Fibroblast of lung (primary cell): ENCODE results near the gene RANBP3L. TPM values are rescaled to one million over a fixed set of nuclear protein-coding genes. Genes with fewer than 3 reads are reported as not detected.

Experiments used
- DNase-seq, 2 donors: peaks; one replicate each; pipeline versions ENCODE4 v3.0.0 to v3.0.0-alpha.2; 2010; ENCODE audit warnings: low read depth in 2 of 2
- H2AFZ ChIP-seq: 2 replicates; pipeline ENCODE4 v1.5.1; 2012; ENCODE audit warnings: low read length, control low read depth, inconsistent platforms
- H3K27ac ChIP-seq: 2 replicates; pipeline ENCODE4 v1.5.1; 2011; ENCODE audit warnings: low read length, control low read depth; ENCODE audit not compliant: insufficient read depth
- H3K27me3 ChIP-seq: 2 replicates; pipeline ENCODE4 v1.5.1; 2011; ENCODE audit warnings: mild to moderate bottlenecking, low read length; ENCODE audit not compliant: control insufficient read depth, insufficient read depth
- H3K36me3 ChIP-seq: 2 replicates; pipeline ENCODE4 v1.5.1; 2011; ENCODE audit warnings: low read length; ENCODE audit not compliant: control insufficient read depth, insufficient read depth
- H3K4me1 ChIP-seq: 2 replicates; pipeline ENCODE4 v1.5.1; 2011; ENCODE audit warnings: low read length; ENCODE audit not compliant: control insufficient read depth, insufficient read depth; ENCODE audit errors: extremely low read depth
- H3K4me2 ChIP-seq: 2 replicates; pipeline ENCODE4 v1.5.1; 2011; ENCODE audit warnings: low read length, control low read depth; ENCODE audit not compliant: insufficient read depth; ENCODE audit errors: extremely low read depth
- H3K4me3 ChIP-seq, 4 experiments: fragments of 200-600 bp in 1 of 4; sonication (generic) in 1 of 4; replicated peaks in 1 of 4; 2 replicates each; pipeline ENCODE4 v1.5.1; 2011 to 2016; ENCODE audit warnings: low read length in 4 of 4, low read depth in 3 of 4, mild to moderate bottlenecking in 3 of 4, control low read depth in 2 of 4, inconsistent platforms in 1 of 4, mixed read lengths in 1 of 4; ENCODE audit not compliant: insufficient read depth in 1 of 4; ENCODE audit errors: control extremely low read depth in 1 of 4
- H3K79me2 ChIP-seq: 2 replicates; pipeline ENCODE4 v1.5.1; 2012; ENCODE audit warnings: mild to moderate bottlenecking, low read length, inconsistent platforms; ENCODE audit not compliant: control insufficient read depth, insufficient read depth
- H3K9ac ChIP-seq: 2 replicates; pipeline ENCODE4 v1.5.1; 2011; ENCODE audit warnings: mild to moderate bottlenecking, low read length, control low read depth; ENCODE audit not compliant: insufficient read depth
- H3K9me3 ChIP-seq: 2 replicates; pipeline ENCODE4 v1.5.1; 2012; ENCODE audit warnings: low read depth, low read length; ENCODE audit not compliant: control insufficient read depth, insufficient read depth
- H4K20me1 ChIP-seq: 2 replicates; pipeline ENCODE4 v1.5.1; 2011; ENCODE audit warnings: low read length; ENCODE audit not compliant: control insufficient read depth, insufficient read depth; ENCODE audit errors: extremely low read depth
- CTCF ChIP-seq, 2 donors: IDR thresholded peaks in 1 of 2; conservative IDR thresholded peaks in 1 of 2; 1 replicate in 1 of 2; 2 replicates in 1 of 2; pipeline ENCODE4 v1.5.1; 2011 to 2012; ENCODE audit warnings: low read length in 2 of 2, control low read depth in 1 of 2, inconsistent platforms in 1 of 2, low read depth in 1 of 2, mild to moderate bottlenecking in 1 of 2
- EZH2 ChIP-seq: IDR thresholded peaks from 2 replicates; pipeline ENCODE4 v1.5.1; 2012; ENCODE audit warnings: low read length, control low read depth, mild to moderate bottlenecking; ENCODE audit errors: missing control alignments
- polyA plus RNA-seq, 2 donors: library from polyadenylated mRNA; depleted of rRNA in 1 of 2; stranded (reverse) in 1 of 2; unstranded in 1 of 2; fragments of >200 nt; gene quantifications; 2 replicates each; pipeline ENCODE4 v1.2.1, GENCODE V29; 2011 to 2012; ENCODE audit warnings: missing spikeins in 1 of 2
- total RNA-seq: library from RNA; depleted of rRNA; stranded (reverse); fragments of >200 nt; gene quantifications from 2 replicates; pipeline ENCODE4 v1.2.1, GENCODE V29; 2014

RANBP3L gene
- total and polyA plus RNA-seq, 2 donors (not counting 1 experiment from before 2014, with no cell fraction given), result 0.09 TPM; not detected in 1

- Histone ChIP-seq H4K20me1 (no peaks in the 10 kb centered on the region), H3K27ac (peak overlapping the region; percentile 47), H3K9ac (no peak overlapping the region), H3K36me3 (no peaks in the 10 kb centered on the region), H3K79me2 (no peaks in the 10 kb centered on the region), H3K27me3 (no peaks in the 10 kb centered on the region), H3K9me3 (no peaks in the 10 kb centered on the region), H3K4me3 (no peak overlapping the region), H3K4me1 (no peaks in the 10 kb centered on the region), H2AFZ (no peak overlapping the region), H3K4me2 (peak overlapping the region; percentile 8)
- TF ChIP-seq CTCF (conservative IDR thresholded peaks at IDR 0.05 in 1 of 2, IDR thresholded peaks at IDR 0.05 in 1 of 2; ENCODE audit: low read depth in 1 of 2, low read length in 2 of 2) (no peak), EZH2 (no peak)
- DNase-seq, result peak; percentile 27 to 53
Observed at GRCh38 chr5:36209664-36210063, 92.0 kb downstream of the RANBP3L start.

- Histone ChIP-seq H3K9me3 (no peaks in the 10 kb centered on the region), H3K27ac (no peak overlapping the region), H3K79me2 (no peaks in the 10 kb centered on the region), H3K4me2 (no peak overlapping the region), H3K4me3 (no peak overlapping the region), H3K36me3 (no peaks in the 10 kb centered on the region), H4K20me1 (no peaks in the 10 kb centered on the region), H2AFZ (no peak overlapping the region), H3K27me3 (no peaks in the 10 kb centered on the region), H3K4me1 (no peaks in the 10 kb centered on the region), H3K9ac (no peak overlapping the region)
- DNase-seq, result no peak
- no peak for TF ChIP-seq CTCF (conservative IDR thresholded peaks at IDR 0.05 in 1 of 2, IDR thresholded peaks at IDR 0.05 in 1 of 2; ENCODE audit: low read depth in 1 of 2, low read length in 2 of 2)
- TF ChIP-seq EZH2, result no peak
Observed at GRCh38 chr5:36208786-36209185, 92.9 kb downstream of the RANBP3L start.

GRCh38 chr5:36206913-36207312 lies 94.8 kb downstream of the RANBP3L start:
- peak in 1 of 2 donors; percentile 20 for DNase-seq
- Histone ChIP-seq H2AFZ (no peak overlapping the region), H3K4me3 (no peak overlapping the region), H3K4me2 (no peak overlapping the region), H3K27ac (no peak overlapping the region), H3K79me2 (no peaks in the 10 kb centered on the region), H3K9me3 (no peaks in the 10 kb centered on the region), H3K4me1 (peaks cover 3% of the 10 kb centered on the region), H3K9ac (no peak overlapping the region), H3K36me3 (no peaks in the 10 kb centered on the region), H4K20me1 (no peaks in the 10 kb centered on the region), H3K27me3 (no peaks in the 10 kb centered on the region)
- TF ChIP-seq EZH2 (no peak), CTCF (conservative IDR thresholded peaks at IDR 0.05 in 1 of 2, IDR thresholded peaks at IDR 0.05 in 1 of 2; ENCODE audit: low read depth in 1 of 2, low read length in 2 of 2) (no peak)
